Measurements from ENCODE around the gene MAML3.

Gene MAML3

GRCh38 chr4:139910106-139910505 is 243.9 kb downstream of the MAML3 start:
- no peak for ATAC-seq (ENCODE audit: low read depth)

GRCh38 chr4:139908636-139909437 is 245.1 kb downstream of the MAML3 start:
- ATAC-seq (ENCODE audit: low read depth), result no peak

More at GRCh38 chr4:139910106-139910505, 243.9 kb downstream of the MAML3 start:
- no peaks in the 10 kb centered on the region for H3K4me1 ChIP-seq (ENCODE audit: insufficient read depth, poor library complexity, severe bottlenecking)
- no peak overlapping the region for H3K27ac ChIP-seq (ENCODE audit: poor library complexity, severe bottlenecking)
- no peak for TF ChIP-seq CTCF (IDR thresholded peaks at IDR 0.05; ENCODE audit: poor library complexity, severe bottlenecking)
- H3K27me3 ChIP-seq (ENCODE audit: insufficient read depth, poor library complexity, severe bottlenecking), result no peaks in the 10 kb centered on the region
- no peaks in the 10 kb centered on the region for H3K36me3 ChIP-seq (ENCODE audit: low read depth)
- no peak for DNase-seq (ENCODE audit: low spot score)
- H3K4me3 ChIP-seq (ENCODE audit: severe bottlenecking), result no peak overlapping the region
- no peaks in the 10 kb centered on the region for H3K9me3 ChIP-seq (ENCODE audit: severe bottlenecking)

GRCh38 chr4:139907001-139907809 is 246.8 kb downstream of the MAML3 start:
- Histone ChIP-seq H3K27ac (ENCODE audit: poor library complexity, severe bottlenecking) (no peak overlapping the region), H3K27me3 (ENCODE audit: insufficient read depth, poor library complexity, severe bottlenecking) (no peaks in the 10 kb centered on the region), H3K4me1 (ENCODE audit: insufficient read depth, poor library complexity, severe bottlenecking) (no peaks in the 10 kb centered on the region), H3K36me3 (ENCODE audit: low read depth) (no peaks in the 10 kb centered on the region), H3K4me3 (ENCODE audit: severe bottlenecking) (no peak overlapping the region), H3K9me3 (ENCODE audit: severe bottlenecking) (no peaks in the 10 kb centered on the region)
- no peak for TF ChIP-seq CTCF (IDR thresholded peaks at IDR 0.05; ENCODE audit: poor library complexity, severe bottlenecking)
- no peak for ATAC-seq (ENCODE audit: low read depth)
- DNase-seq (ENCODE audit: low spot score), result no peak

More at GRCh38 chr4:139908636-139909437, 245.1 kb downstream of the MAML3 start:
- Histone ChIP-seq H3K4me1 (ENCODE audit: insufficient read depth, poor library complexity, severe bottlenecking) (no peaks in the 10 kb centered on the region), H3K36me3 (ENCODE audit: low read depth) (no peaks in the 10 kb centered on the region), H3K27me3 (ENCODE audit: insufficient read depth, poor library complexity, severe bottlenecking) (no peaks in the 10 kb centered on the region), H3K4me3 (ENCODE audit: severe bottlenecking) (no peak overlapping the region), H3K27ac (ENCODE audit: poor library complexity, severe bottlenecking) (no peak overlapping the region), H3K9me3 (ENCODE audit: severe bottlenecking) (no peaks in the 10 kb centered on the region)
- no peak for DNase-seq (ENCODE audit: low spot score)
- TF ChIP-seq CTCF (IDR thresholded peaks at IDR 0.05; ENCODE audit: poor library complexity, severe bottlenecking), result no peak

- Histone ChIP-seq H3K36me3 (ENCODE audit: low read depth) (no peaks in the 10 kb centered on the region), H3K4me1 (ENCODE audit: insufficient read depth, poor library complexity, severe bottlenecking) (peaks cover 7% of the 10 kb centered on the region), H3K27ac (ENCODE audit: poor library complexity, severe bottlenecking) (no peak overlapping the region), H3K27me3 (ENCODE audit: insufficient read depth, poor library complexity, severe bottlenecking) (no peaks in the 10 kb centered on the region), H3K4me3 (ENCODE audit: severe bottlenecking) (no peak overlapping the region), H3K9me3 (ENCODE audit: severe bottlenecking) (no peaks in the 10 kb centered on the region)
- no peak for DNase-seq (ENCODE audit: low spot score)
- no peak for ATAC-seq (ENCODE audit: low read depth)
- TF ChIP-seq CTCF (IDR thresholded peaks at IDR 0.05; ENCODE audit: poor library complexity, severe bottlenecking), result no peak
Observed at GRCh38 chr4:139905489-139905888, 248.5 kb downstream of the MAML3 start.

Measured in RWPE2 (cell line).